Natural killer cell (primary cell): Measurements from ENCODE around the gene ARFGAP2. TPM values are rescaled to one million over a fixed set of nuclear protein-coding genes. Genes with fewer than 3 reads are reported as not detected.

Source experiments
- ATAC-seq, 3 donors: fragments of 150-1000 bp in 2 of 3; fragments of 200-7000 bp in 1 of 3; cut with Tn5 transposase; 1 replicate in 1 of 3; 2 replicates in 2 of 3; pipeline ENCODE4 v1.10.0; 2021; ENCODE audit warnings: mild to moderate bottlenecking in 2 of 3, moderate library complexity in 2 of 3
- DNase-seq, 2 donors: peaks; one replicate each; pipeline versions ENCODE4 v3.0.0 to v3.0.0-alpha.2; 2013 to 2021; ENCODE audit warnings: mixed read lengths in 1 of 2
- H3K27ac ChIP-seq: one replicate; pipeline ENCODE4 v1.5.1; 2013; ENCODE audit warnings: mild to moderate bottlenecking, low read length
- H3K27me3 ChIP-seq: one replicate; pipeline ENCODE4 v1.6.1; 2013; ENCODE audit warnings: low read length; ENCODE audit not compliant: control insufficient read depth, insufficient read depth
- H3K36me3 ChIP-seq: one replicate; pipeline ENCODE4 v1.6.1; 2013; ENCODE audit warnings: low read length; ENCODE audit not compliant: control insufficient read depth, insufficient read depth
- H3K4me1 ChIP-seq: one replicate; pipeline ENCODE4 v1.6.1; 2013; ENCODE audit warnings: low read length; ENCODE audit not compliant: control insufficient read depth, insufficient read depth
- H3K4me3 ChIP-seq: one replicate; pipeline ENCODE4 v1.5.1; 2013; ENCODE audit warnings: low read length
- H3K9me3 ChIP-seq: one replicate; pipeline ENCODE4 v1.6.1; 2013; ENCODE audit warnings: low read length; ENCODE audit not compliant: control insufficient read depth, insufficient read depth
- H3K27ac Mint-ChIP-seq, 2 donors: one replicate each; pipeline ENCODE4 v1.8.0; 2022; ENCODE audit warnings: mild to moderate bottlenecking in 2 of 2, mixed read lengths in 2 of 2, moderate library complexity in 1 of 2
- H3K27me3 Mint-ChIP-seq, 2 donors: one replicate each; pipeline ENCODE4 v1.8.0; 2022; ENCODE audit warnings: low read depth in 2 of 2, mixed read lengths in 2 of 2
- H3K36me3 Mint-ChIP-seq: one replicate; pipeline ENCODE4 v1.8.0; 2022; ENCODE audit warnings: mixed read lengths
- H3K4me1 Mint-ChIP-seq, 2 donors: one replicate each; pipeline ENCODE4 v1.8.0; 2022; ENCODE audit warnings: mixed read lengths in 2 of 2
- H3K4me3 Mint-ChIP-seq: one replicate; pipeline ENCODE4 v1.8.0; 2022; ENCODE audit warnings: mild to moderate bottlenecking, moderate library complexity, mixed read lengths
- H3K9me3 Mint-ChIP-seq, 2 donors: one replicate each; pipeline ENCODE4 v1.8.0; 2022; ENCODE audit warnings: mixed read lengths in 2 of 2
- CTCF ChIP-seq: fragments of 200-600 bp; IDR thresholded peaks from one replicate; pipeline ENCODE4 v1.8.0; 2022; ENCODE audit warnings: antibody characterized with exemption
- WGBS: methylation state at CpG from one replicate; pipeline ENCODE4 v1.1.7; 2013; ENCODE audit warnings: missing lambda C conversion rate; ENCODE audit not compliant: insufficient coverage; 5-methylcytosine and 5-hydroxymethylcytosine counted together
- intact Hi-C: fragments of 100-400 bp; cut with micrococcal nuclease; formaldehyde crosslinking; loops from one replicate; pipeline ENCODE4 v1.14.2; 2022
- total RNA-seq, 4 donors: library from RNA; stranded (reverse); fragments of 120-200 nt in 1 of 4; gene quantifications; one replicate each; pipeline versions ENCODE4 v1.2.3 to v1.2.4, GENCODE V29; 2013 to 2022

ARFGAP2 gene
- total RNA-seq, 3 donors from 2014 or later (not counting 1 experiment from before 2014, with no cell fraction given), result 199 to 236 (median 228) TPM

- no peak overlapping the region for H3K4me3 Mint-ChIP-seq
- H3K27me3 Mint-ChIP-seq, result no peaks in the 10 kb centered on the region
- no peaks in the 10 kb centered on the region for H3K4me1 Mint-ChIP-seq
- no peak overlapping the region for H3K4me3 ChIP-seq
- no peaks in the 10 kb centered on the region for H3K27me3 ChIP-seq
- no peak overlapping the region for H3K27ac Mint-ChIP-seq
- no peak for ATAC-seq
- no peaks in the 10 kb centered on the region for H3K9me3 ChIP-seq
- no peak for TF ChIP-seq CTCF
- peaks cover 5% of the 10 kb centered on the region for H3K36me3 Mint-ChIP-seq
- no peak for DNase-seq
- no peaks in the 10 kb centered on the region for H3K9me3 Mint-ChIP-seq
- H3K36me3 ChIP-seq, result peaks cover 1% of the 10 kb centered on the region
- no peak overlapping the region for H3K27ac ChIP-seq
- intact Hi-C loops, result no loop called here
- no peaks in the 10 kb centered on the region for H3K4me1 ChIP-seq
Observed at GRCh38 chr11:47132490-47132889, 44.2 kb downstream of the ARFGAP2 start.

DNA sequence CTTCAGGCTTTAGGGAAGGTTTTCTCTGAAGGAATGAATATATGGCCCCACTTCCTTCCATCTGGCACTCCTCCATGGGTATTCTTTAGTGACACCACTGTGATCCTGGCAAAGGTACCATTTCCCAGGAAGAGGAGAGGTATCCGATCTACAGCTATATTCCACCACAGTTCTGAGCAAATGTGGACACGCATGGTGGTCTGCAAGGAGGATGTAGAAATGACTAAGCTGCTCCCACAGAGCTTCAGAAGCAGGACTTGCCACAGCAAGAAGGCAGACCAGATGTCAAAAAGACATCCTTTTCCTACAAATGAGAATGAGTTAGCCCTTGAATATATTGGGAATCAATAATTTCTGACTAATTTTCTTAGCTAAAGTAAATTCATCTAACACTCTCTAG lies 45.5 kb downstream of the ARFGAP2 start:
- DNase-seq (no peak), ATAC-seq (no peak)
- H3K9me3 ChIP-seq, result no peaks in the 10 kb centered on the region
- Mint-ChIP-seq H3K36me3 (no peaks in the 10 kb centered on the region), H3K27ac (no peak overlapping the region), H3K4me1 (no peaks in the 10 kb centered on the region), H3K9me3 (no peaks in the 10 kb centered on the region), H3K27me3 (no peaks in the 10 kb centered on the region), H3K4me3 (no peak overlapping the region)
- WGBS, result 80% methylated on average over 1 of the region's 2 CpGs
- no peaks in the 10 kb centered on the region for H3K27me3 ChIP-seq
- TF ChIP-seq CTCF, result no peak
- H3K4me3 ChIP-seq, result no peak overlapping the region
- intact Hi-C loops, result no loop called here
- H3K36me3 ChIP-seq, result no peaks in the 10 kb centered on the region
- no peak overlapping the region for H3K27ac ChIP-seq
- no peaks in the 10 kb centered on the region for H3K4me1 ChIP-seq

DNA sequence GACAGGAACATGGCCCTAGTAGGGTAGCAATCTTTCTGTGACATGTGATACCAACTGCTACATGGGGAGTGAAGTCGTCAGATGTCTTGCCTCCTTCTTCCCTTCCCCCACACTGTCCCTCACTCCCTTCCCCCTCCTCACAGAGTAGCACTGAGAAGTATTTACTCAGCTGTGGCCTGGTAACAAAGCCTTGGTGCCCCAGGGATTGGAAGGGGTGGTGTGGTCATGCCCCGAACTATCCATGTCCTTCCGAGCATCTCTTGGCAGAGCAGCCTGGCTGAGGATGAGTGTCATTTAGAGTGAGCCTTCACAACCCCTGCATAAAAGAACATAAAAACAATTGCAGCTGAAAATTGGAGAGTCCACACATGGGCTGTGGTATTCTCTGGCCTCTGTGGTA lies 46.1 kb downstream of the ARFGAP2 start:
- Mint-ChIP-seq H3K4me1 (no peaks in the 10 kb centered on the region), H3K27me3 (no peaks in the 10 kb centered on the region), H3K27ac (no peak overlapping the region), H3K4me3 (no peak overlapping the region), H3K9me3 (no peaks in the 10 kb centered on the region), H3K36me3 (no peaks in the 10 kb centered on the region)
- no peaks in the 10 kb centered on the region for H3K27me3 ChIP-seq
- 100% methylated on average over 3 of the region's 3 CpGs for WGBS
- intact Hi-C loops, result no loop called here
- H3K4me1 ChIP-seq, result no peaks in the 10 kb centered on the region
- no peaks in the 10 kb centered on the region for H3K36me3 ChIP-seq
- H3K9me3 ChIP-seq, result no peaks in the 10 kb centered on the region
- no peak for TF ChIP-seq CTCF
- DNase-seq, result no peak
- H3K4me3 ChIP-seq, result no peak overlapping the region
- no peak for ATAC-seq
- H3K27ac ChIP-seq, result no peak overlapping the region

GRCh38 chr11:47127213-47127612 lies 49.5 kb downstream of the ARFGAP2 start:
- DNase-seq (no peak), ATAC-seq (no peak)
- Histone ChIP-seq H3K27ac (no peak overlapping the region), H3K4me1 (no peaks in the 10 kb centered on the region), H3K27me3 (no peaks in the 10 kb centered on the region), H3K36me3 (no peaks in the 10 kb centered on the region), H3K9me3 (no peaks in the 10 kb centered on the region), H3K4me3 (no peak overlapping the region)
- H3K4me3 Mint-ChIP-seq, result no peak overlapping the region
- H3K27ac Mint-ChIP-seq, result no peak overlapping the region
- no peaks in the 10 kb centered on the region for H3K4me1 Mint-ChIP-seq
- no peaks in the 10 kb centered on the region for H3K27me3 Mint-ChIP-seq
- intact Hi-C loops, result no loop called here
- WGBS, result 80% methylated on average over 2 of the region's 2 CpGs
- no peaks in the 10 kb centered on the region for H3K9me3 Mint-ChIP-seq
- H3K36me3 Mint-ChIP-seq, result no peaks in the 10 kb centered on the region
- TF ChIP-seq CTCF, result no peak
